NCI-H1694 (cell line): ENCODE results near the gene HS6ST2.

Experiments used
- DNase-seq: peaks from one replicate; lab custom pipeline; 2025; lab: John Stamatoyannopoulos, UW

The HS6ST2 gene

GRCh38 chrX:132742246-132742645 is 216.2 kb downstream of the HS6ST2 start:
- no peak for DNase-seq

- no peak for DNase-seq
Measured at GRCh38 chrX:132741689-132742088, 216.7 kb downstream of the HS6ST2 start.

DNA sequence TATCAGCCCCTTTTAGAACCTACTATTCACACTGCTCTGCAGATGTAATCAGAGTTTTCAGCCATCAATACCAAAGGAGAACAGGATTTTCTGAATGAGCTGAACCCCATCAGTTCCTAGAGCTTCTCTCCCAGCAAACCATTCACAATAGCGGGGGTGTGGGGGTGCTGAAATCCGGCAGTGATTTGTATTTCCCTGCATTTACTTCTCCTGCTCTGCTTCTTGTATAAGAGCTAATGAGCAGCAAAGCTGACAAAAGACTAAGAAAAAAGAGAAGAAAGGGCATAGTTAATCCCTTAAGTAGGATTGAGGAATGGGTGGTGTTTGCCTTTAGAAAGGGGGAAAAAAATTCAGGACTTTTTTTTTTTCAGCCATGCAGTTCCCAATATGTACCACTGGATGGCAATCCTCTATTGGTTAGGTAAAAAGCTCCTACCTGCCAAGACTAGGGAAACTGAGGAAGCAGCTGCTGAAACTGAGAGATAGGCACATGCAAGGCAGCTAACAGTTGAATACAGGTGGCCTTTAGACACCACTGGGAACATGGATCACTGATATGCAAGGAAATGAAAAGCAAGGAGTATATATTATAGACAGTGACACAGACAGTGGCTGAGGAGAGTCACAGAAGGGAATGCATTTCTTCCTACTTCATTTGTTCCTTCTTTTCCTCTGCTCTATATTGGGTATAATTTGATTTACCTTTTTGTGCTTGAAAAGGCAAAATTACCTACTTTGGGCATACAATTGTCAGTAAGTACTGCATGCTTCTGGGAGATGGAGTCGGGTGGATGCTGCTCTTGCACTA is 217.9 kb downstream of the HS6ST2 start:
- DNase-seq = no peak

GRCh38 chrX:132738951-132739350 is 219.5 kb downstream of the HS6ST2 start:
- no peak for DNase-seq

- no peak for DNase-seq
Measured at GRCh38 chrX:132737743-132738142, 220.7 kb downstream of the HS6ST2 start.

GRCh38 chrX:132732236-132732635 is 226.2 kb downstream of the HS6ST2 start:
- no peak for DNase-seq

GRCh38 chrX:132730726-132731125 is 227.7 kb downstream of the HS6ST2 start:
- DNase-seq = no peak

DNA sequence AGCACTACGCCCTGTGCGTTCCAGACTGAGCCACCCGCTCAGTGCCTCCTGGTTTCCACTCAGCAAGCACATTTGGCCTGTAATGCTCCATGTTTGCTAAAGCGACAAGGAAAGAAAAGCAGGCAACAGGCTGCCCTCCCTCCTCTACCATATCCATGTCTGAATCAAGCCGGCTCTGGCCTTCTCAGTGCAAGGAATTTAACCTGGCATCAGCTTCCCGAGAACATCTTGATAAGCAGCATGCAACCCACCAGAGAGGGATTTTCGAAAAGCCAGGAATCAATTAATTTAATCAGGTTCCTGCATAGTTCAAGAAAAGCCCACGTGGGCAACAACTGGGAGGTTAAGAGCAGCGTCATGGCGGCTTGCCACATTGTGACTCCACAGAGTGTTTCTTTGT is 228.2 kb downstream of the HS6ST2 start:
- DNase-seq = no peak

DNA sequence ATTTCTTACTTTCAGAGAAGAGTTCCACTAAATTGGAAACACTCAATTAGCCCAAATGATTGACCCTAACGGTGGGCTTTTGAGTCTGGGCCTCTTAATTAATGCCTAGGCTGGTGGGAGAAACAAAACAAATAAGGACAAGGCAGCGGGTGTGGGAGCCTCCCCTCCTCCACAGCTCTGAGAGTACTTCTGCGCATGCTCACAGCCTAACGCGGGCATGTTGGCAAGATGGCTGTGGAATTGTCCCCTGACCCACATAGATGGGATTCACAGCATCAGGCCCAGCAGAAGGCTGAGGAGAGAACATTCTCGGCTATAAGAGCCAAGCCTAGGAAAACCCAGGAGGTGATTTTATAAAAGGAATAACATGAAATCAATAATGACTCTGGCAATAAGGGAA is 230.1 kb downstream of the HS6ST2 start:
- no peak for DNase-seq

- no peak for DNase-seq
Measured at GRCh38 chrX:132718431-132718958, 239.9 kb downstream of the HS6ST2 start.

GRCh38 chrX:132716006-132716405 is 242.4 kb downstream of the HS6ST2 start:
- no peak for DNase-seq

GRCh38 chrX:132714913-132715312 is 243.5 kb downstream of the HS6ST2 start:
- no peak for DNase-seq

DNA sequence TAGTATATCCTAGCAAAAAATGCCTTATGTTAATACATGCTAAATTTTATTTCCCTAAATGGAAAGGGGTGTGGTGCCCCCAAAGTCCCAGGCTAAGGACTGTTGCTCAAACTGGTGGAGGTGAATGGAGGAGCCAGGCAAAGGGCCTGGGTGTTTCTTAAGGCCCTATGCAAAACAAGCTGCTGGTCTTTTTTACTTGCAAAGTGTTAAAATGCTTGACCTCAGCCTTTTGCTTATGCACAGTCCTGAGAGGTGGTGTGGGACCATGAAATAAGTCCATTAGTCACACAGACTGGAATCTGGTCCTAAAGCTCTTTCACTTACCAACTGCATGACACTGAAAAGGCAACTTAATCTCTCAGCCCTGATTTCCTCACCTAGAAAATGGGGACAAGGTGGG is 246.1 kb downstream of the HS6ST2 start:
- no peak for DNase-seq

GRCh38 chrX:132710656-132711155 is 247.7 kb downstream of the HS6ST2 start:
- DNase-seq = no peak

- no peak for DNase-seq
Measured at GRCh38 chrX:132708529-132708928, 249.9 kb downstream of the HS6ST2 start.

DNA sequence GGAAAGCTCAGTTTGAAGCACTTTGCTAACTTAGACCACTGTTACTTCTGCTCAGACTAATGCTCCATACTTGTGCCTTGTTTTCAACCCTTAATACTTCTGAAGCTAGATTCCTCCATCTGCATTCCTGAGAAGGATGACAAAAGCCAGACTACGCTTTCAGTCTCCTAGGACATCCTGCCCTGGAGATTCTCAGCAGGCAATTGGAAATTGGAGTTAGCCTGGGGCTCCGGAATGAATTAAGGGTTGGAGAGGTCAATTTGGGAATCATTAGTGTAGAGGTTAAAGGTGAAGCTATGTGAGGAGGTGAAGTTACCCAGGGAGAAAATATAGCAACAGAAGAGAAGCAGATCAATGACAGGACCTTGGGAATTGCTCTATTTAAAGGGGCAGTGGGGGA is 253.7 kb downstream of the HS6ST2 start:
- DNase-seq = no peak

GRCh38 chrX:132694382-132694781 is 264.0 kb downstream of the HS6ST2 start:
- DNase-seq = no peak

DNA sequence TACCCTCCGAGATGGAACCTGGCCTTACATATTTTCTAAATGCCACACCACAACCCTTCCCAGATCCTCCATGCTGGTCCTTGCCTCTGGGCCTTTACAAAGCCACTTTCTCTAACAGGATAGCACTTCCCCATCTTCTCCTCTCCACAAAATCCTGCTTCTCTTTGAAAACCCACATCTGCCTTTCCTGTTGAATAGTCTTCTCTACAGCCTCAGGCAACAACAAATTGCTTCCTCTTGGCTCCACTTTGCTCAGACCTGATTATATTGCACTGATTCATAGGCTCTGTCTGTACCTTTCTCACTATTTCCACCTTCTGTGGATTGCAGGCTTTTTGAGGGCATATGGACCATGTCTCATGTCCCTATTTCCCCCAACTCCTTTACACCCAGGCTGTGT is 265.9 kb downstream of the HS6ST2 start:
- no peak for DNase-seq

GRCh38 chrX:132692066-132692465 is 266.4 kb downstream of the HS6ST2 start:
- no peak for DNase-seq

- no peak for DNase-seq
Measured at GRCh38 chrX:132689612-132690563, 268.5 kb downstream of the HS6ST2 start.

- DNase-seq = no peak
Measured at GRCh38 chrX:132685276-132685675, 273.2 kb downstream of the HS6ST2 start.

- no peak for DNase-seq
Measured at GRCh38 chrX:132677233-132677716, 281.2 kb downstream of the HS6ST2 start.
